KMS-11 (cell line): Measurements from ENCODE around the gene ENTREP1.

Experiments
- H2AFZ ChIP-seq: fragments of 200-600 bp; sonication (generic); 2 replicates; pipeline ENCODE4 v1.6.1; 2016; ENCODE audit warnings: antibody characterized with exemption, mixed run types, low read depth
- H3K27ac ChIP-seq: fragments of 200-600 bp; sonication (generic); 2 replicates; pipeline ENCODE4 v1.6.1; 2016; ENCODE audit warnings: mild to moderate bottlenecking, mixed run types
- H3K27me3 ChIP-seq: fragments of 200-600 bp; sonication (generic); 2 replicates; pipeline ENCODE4 v1.6.1; 2017; ENCODE audit warnings: mild to moderate bottlenecking, low read depth, mixed run types, moderate library complexity; ENCODE audit not compliant: insufficient read depth
- H3K36me3 ChIP-seq: fragments of 200-600 bp; sonication (generic); 2 replicates; pipeline ENCODE4 v1.6.1; 2017; ENCODE audit warnings: mild to moderate bottlenecking, mixed run types; ENCODE audit not compliant: insufficient read depth
- H3K4me1 ChIP-seq: fragments of 200-600 bp; sonication (generic); 2 replicates; pipeline ENCODE4 v1.6.1; 2016; ENCODE audit warnings: mild to moderate bottlenecking, low read depth, mixed run types; ENCODE audit not compliant: poor library complexity, severe bottlenecking
- H3K4me2 ChIP-seq: fragments of 200-600 bp; sonication (generic); 2 replicates; pipeline ENCODE4 v1.7.0; 2016; ENCODE audit warnings: mild to moderate bottlenecking, mixed run types
- H3K4me3 ChIP-seq: fragments of 200-600 bp; sonication (generic); IDR thresholded peaks from 2 replicates; pipeline ENCODE4 v1.6.1; 2017; ENCODE audit warnings: low read depth, low read length, mixed read lengths; ENCODE audit not compliant: insufficient read depth
- H3K79me2 ChIP-seq: fragments of 200-600 bp; sonication (generic); 2 replicates; pipeline ENCODE4 v1.6.1; 2016; ENCODE audit warnings: low read depth, mixed run types; ENCODE audit not compliant: insufficient read depth
- H3K9ac ChIP-seq: fragments of 200-600 bp; sonication (generic); 2 replicates; pipeline ENCODE4 v1.6.1; 2016; ENCODE audit warnings: mild to moderate bottlenecking, mixed run types
- H4K20me1 ChIP-seq: fragments of 200-600 bp; sonication (generic); 2 replicates; pipeline ENCODE4 v1.6.1; 2016; ENCODE audit warnings: mild to moderate bottlenecking, mixed run types; ENCODE audit not compliant: insufficient read depth
- TF ChIP-seq, protein P1 (sequence below): fragments of 200-600 bp; sonication (generic); conservative IDR thresholded peaks from 2 replicates; pipeline ENCODE4 v1.6.1; 2017; ENCODE audit warnings: low read depth, mild to moderate bottlenecking, antibody characterized with exemption, low read length, moderate library complexity, mixed read lengths

The ENTREP1 gene

DNA sequence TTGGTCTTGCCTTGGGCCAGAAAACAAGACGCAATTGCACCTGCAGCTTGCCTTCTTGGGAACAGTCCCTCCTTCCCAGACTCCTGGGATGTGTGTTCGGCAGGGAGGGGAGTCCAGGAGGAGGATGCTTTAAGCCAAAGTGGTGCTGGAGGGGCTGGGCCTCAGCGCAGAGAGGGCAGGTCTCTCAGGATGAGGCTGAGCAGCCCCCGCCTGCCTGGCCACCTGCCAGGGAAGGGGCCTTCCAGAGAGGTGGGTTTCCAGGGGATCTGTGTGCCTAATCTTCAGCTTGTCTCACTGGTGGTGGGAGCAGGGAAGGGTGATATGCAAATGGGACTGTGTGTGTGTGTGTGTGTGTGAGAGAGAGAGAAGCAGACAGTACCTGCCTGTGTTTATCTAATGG, 105.2 kb downstream of the ENTREP1 start:
- H3K27ac ChIP-seq: no peak overlapping the region
- H3K4me1 ChIP-seq: no peaks in the 10 kb centered on the region
- no peaks in the 10 kb centered on the region for H4K20me1 ChIP-seq
- no peak overlapping the region for H3K4me3 ChIP-seq
- TF ChIP-seq, protein P1, sequence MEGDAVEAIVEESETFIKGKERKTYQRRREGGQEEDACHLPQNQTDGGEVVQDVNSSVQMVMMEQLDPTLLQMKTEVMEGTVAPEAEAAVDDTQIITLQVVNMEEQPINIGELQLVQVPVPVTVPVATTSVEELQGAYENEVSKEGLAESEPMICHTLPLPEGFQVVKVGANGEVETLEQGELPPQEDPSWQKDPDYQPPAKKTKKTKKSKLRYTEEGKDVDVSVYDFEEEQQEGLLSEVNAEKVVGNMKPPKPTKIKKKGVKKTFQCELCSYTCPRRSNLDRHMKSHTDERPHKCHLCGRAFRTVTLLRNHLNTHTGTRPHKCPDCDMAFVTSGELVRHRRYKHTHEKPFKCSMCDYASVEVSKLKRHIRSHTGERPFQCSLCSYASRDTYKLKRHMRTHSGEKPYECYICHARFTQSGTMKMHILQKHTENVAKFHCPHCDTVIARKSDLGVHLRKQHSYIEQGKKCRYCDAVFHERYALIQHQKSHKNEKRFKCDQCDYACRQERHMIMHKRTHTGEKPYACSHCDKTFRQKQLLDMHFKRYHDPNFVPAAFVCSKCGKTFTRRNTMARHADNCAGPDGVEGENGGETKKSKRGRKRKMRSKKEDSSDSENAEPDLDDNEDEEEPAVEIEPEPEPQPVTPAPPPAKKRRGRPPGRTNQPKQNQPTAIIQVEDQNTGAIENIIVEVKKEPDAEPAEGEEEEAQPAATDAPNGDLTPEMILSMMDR: no peak
- H2AFZ ChIP-seq: no peak overlapping the region
- H3K36me3 ChIP-seq: no peaks in the 10 kb centered on the region
- no peaks in the 10 kb centered on the region for H3K27me3 ChIP-seq
- no peaks in the 10 kb centered on the region for H3K79me2 ChIP-seq
- H3K4me2 ChIP-seq: no peak overlapping the region
- H3K9ac ChIP-seq: no peak overlapping the region

DNA sequence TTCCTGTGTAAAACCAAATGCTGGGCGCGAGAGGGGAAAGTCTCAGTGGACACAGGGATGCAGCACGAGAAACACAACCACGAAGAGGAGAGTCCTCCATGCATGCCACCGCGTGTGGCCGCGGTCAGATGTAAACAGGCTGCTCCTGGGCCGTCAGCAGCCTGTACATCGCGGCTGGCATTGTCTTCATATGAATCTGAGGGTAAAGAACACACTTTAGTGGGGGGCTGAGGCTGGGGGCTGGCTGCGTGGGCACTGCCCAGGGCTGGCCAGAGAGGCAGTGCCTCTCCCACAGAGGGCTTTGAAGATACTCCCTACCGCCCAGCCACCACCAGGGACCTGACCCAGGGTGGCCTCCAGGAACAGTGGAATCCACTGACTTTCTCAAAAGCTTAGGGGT, 106.2 kb downstream of the ENTREP1 start:
- H2AFZ ChIP-seq: no peak overlapping the region
- no peaks in the 10 kb centered on the region for H4K20me1 ChIP-seq
- H3K27me3 ChIP-seq: no peaks in the 10 kb centered on the region
- TF ChIP-seq, protein P1: no peak
- no peak overlapping the region for H3K27ac ChIP-seq
- no peak overlapping the region for H3K9ac ChIP-seq
- no peaks in the 10 kb centered on the region for H3K36me3 ChIP-seq
- no peaks in the 10 kb centered on the region for H3K4me1 ChIP-seq
- H3K4me3 ChIP-seq: no peak overlapping the region
- H3K79me2 ChIP-seq: no peaks in the 10 kb centered on the region
- no peak overlapping the region for H3K4me2 ChIP-seq

DNA sequence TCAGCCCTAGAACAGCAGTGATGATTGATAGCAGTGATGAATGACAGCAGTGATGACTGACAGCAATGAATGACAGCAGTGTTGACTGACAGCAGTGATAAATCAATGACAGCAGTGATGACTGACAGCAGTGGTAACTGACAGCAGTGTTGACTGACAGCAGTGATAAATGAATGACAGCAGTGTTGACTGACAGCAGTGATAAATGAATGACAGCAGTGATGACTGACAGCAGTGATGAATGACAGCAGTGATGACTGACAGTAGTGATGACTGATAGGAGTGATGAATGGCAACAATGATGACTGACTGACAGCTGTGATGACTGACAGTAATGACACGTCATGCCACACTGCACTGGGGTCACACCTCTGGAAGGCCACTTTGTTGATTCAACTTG, 106.8 kb downstream of the ENTREP1 start:
- no peaks in the 10 kb centered on the region for H4K20me1 ChIP-seq
- TF ChIP-seq, protein P1: no peak
- no peak overlapping the region for H3K4me3 ChIP-seq
- no peaks in the 10 kb centered on the region for H3K36me3 ChIP-seq
- H3K79me2 ChIP-seq: no peaks in the 10 kb centered on the region
- no peaks in the 10 kb centered on the region for H3K4me1 ChIP-seq
- no peaks in the 10 kb centered on the region for H3K27me3 ChIP-seq
- no peak overlapping the region for H3K9ac ChIP-seq
- H3K27ac ChIP-seq: no peak overlapping the region
- no peak overlapping the region for H2AFZ ChIP-seq
- no peak overlapping the region for H3K4me2 ChIP-seq

DNA sequence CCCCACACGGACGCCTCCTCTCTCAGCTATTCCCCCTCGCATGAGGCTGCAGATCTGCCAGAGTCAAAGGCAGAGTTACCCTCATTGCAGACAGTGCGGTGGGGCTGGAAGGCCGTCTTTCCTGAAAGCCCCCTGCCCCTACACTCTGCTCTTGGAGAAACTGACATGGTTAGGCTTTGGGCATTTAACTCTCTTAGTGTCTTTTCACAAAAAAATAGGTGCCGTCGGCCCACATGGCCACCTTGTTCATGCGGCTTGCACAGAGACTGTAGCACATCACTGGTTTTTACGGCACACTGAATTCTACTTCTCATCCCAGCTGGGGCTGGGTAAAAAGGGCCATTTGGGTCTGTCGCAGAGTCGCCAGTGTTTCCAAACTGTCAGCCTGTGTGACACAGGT, 107.6 kb downstream of the ENTREP1 start:
- Histone ChIP-seq H3K9ac (no peak overlapping the region), H3K36me3 (no peaks in the 10 kb centered on the region), H3K79me2 (no peaks in the 10 kb centered on the region), H3K4me3 (no peak overlapping the region), H2AFZ (no peak overlapping the region), H4K20me1 (no peaks in the 10 kb centered on the region), H3K4me2 (no peak overlapping the region), H3K4me1 (no peaks in the 10 kb centered on the region), H3K27me3 (no peaks in the 10 kb centered on the region), H3K27ac (no peak overlapping the region)
- TF ChIP-seq, protein P1: no peak
